HCT116 (cell line): Measurements from ENCODE around the gene ALLC. TPM values are rescaled to one million over a fixed set of nuclear protein-coding genes. Genes with fewer than 3 reads are reported as not detected.

Experiments used
- ATAC-seq: fragments of 200-7000 bp; cut with Tn5 transposase; 2 replicates; pipeline ENCODE4 v1.9.1; 2020; ENCODE audit warnings: mild to moderate bottlenecking, moderate library complexity
- BruUV-seq: library from RNA; stranded (reverse); fragments of 400-500 nt; replicated peaks from 2 replicates; lab custom pipeline; 2021; lab: Mats Ljungman, UMichigan
- CTCF ChIA-PET: fragments of 300-600 bp; sonication (Branson Sonifier 250); formaldehyde crosslinking; loops from one replicate; lab custom pipeline; 2021; ENCODE audit warnings: antibody characterized with exemption; lab: Charles Lee
- POLR2A ChIA-PET: fragments of 300-600, 350-600 bp; sonication (Branson Sonifier 250); formaldehyde crosslinking; loops from one replicate; lab custom pipeline; 2021; ENCODE audit warnings: antibody characterized with exemption; lab: Charles Lee
- RAD21 ChIA-PET, 2 experiments: fragments of 300-600 bp; sonication (Branson Sonifier 250); formaldehyde crosslinking; loops; one replicate each; lab custom pipeline; 2023; ENCODE audit warnings: low total read pairs in 2 of 2; ENCODE audit not compliant: uncharacterized antibody in 2 of 2, unreplicated experiment in 2 of 2, low non-redundant PET in 1 of 2; lab: Charles Lee
- DNase-seq: peaks from one replicate; pipeline ENCODE4 v3.0.0-alpha.2; 2010; ENCODE audit warnings: low read depth, low spot score
- H2AFZ ChIP-seq: fragments of 200-600 bp; shearing (Covaris generic), sonication (generic); 2 replicates; pipeline ENCODE4 v1.6.1; 2017; ENCODE audit warnings: low read depth, mixed run types, mixed read lengths, antibody characterized with exemption, low read length; ENCODE audit not compliant: poor library complexity, severe bottlenecking
- H3K27ac ChIP-seq: 2 replicates; pipeline ENCODE4 v1.5.1; 2012; ENCODE audit warnings: low read depth, low read length
- H3K27me3 ChIP-seq: fragments of 200-600 bp; sonication (generic); 2 replicates; pipeline ENCODE4 v1.6.1; 2016; ENCODE audit warnings: mixed run types, low read length, mixed read lengths; ENCODE audit not compliant: insufficient read depth
- H3K36me3 ChIP-seq, 2 experiments: fragments of 200-500 bp in 1 of 2; fragments of 200-600 bp in 1 of 2; sonication (Bioruptor generic) in 1 of 2; sonication (generic) in 1 of 2; 2 replicates each; pipeline versions ENCODE4 v1.5.1 to v1.6.1; 2014 to 2016; ENCODE audit warnings: low read length in 2 of 2, inconsistent platforms in 1 of 2, mixed read lengths in 1 of 2, mixed run types in 1 of 2; ENCODE audit not compliant: insufficient read depth in 2 of 2, control insufficient read depth in 1 of 2
- H3K4me1 ChIP-seq, 2 experiments: fragments of 200-600 bp in 1 of 2; sonication (generic) in 1 of 2; 2 replicates each; pipeline versions ENCODE4 v1.5.1 to v1.6.1; 2012 to 2017; ENCODE audit warnings: low read length in 2 of 2, inconsistent platforms in 1 of 2, mild to moderate bottlenecking in 1 of 2, mixed read lengths in 1 of 2, mixed run types in 1 of 2, moderate library complexity in 1 of 2; ENCODE audit not compliant: insufficient read depth in 2 of 2, control insufficient read depth in 1 of 2
- H3K4me2 ChIP-seq: fragments of 200-600 bp; sonication (generic); 2 replicates; pipeline ENCODE4 v1.6.1; 2017; ENCODE audit warnings: mixed run types, low read length, mixed read lengths
- H3K4me3 ChIP-seq, 2 experiments: fragments of 200-600 bp in 1 of 2; sonication (generic) in 1 of 2; replicated peaks in 1 of 2; 2 replicates each; pipeline ENCODE4 v1.5.1; 2011 to 2016; ENCODE audit warnings: low read length in 2 of 2, control low read depth in 1 of 2, low read depth in 1 of 2, mild to moderate bottlenecking in 1 of 2, mixed read lengths in 1 of 2, mixed run types in 1 of 2
- H3K79me2 ChIP-seq: fragments of 200-600 bp; sonication (generic); 2 replicates; pipeline ENCODE4 v1.6.1; 2017; ENCODE audit warnings: mild to moderate bottlenecking, mixed run types, low read length, moderate library complexity, mixed read lengths; ENCODE audit not compliant: insufficient read depth
- H3K9ac ChIP-seq: fragments of 200-600 bp; sonication (generic); 2 replicates; pipeline ENCODE4 v1.6.1; 2016; ENCODE audit warnings: low read length, mixed read lengths
- H3K9me2 ChIP-seq: fragments of 200-600 bp; sonication (generic), shearing (Covaris generic); 2 replicates; pipeline ENCODE4 v1.6.1; 2017; ENCODE audit warnings: mixed run types, mild to moderate bottlenecking, moderate library complexity; ENCODE audit not compliant: insufficient read depth
- H3K9me3 ChIP-seq, 2 experiments: fragments of 200-500 bp in 1 of 2; fragments of 200-600 bp in 1 of 2; sonication (Bioruptor generic) in 1 of 2; sonication (generic) in 1 of 2; 2 replicates each; pipeline ENCODE4 v1.6.1; 2014 to 2017; ENCODE audit warnings: low read length in 2 of 2, mixed read lengths in 2 of 2, inconsistent platforms in 1 of 2, low read depth in 1 of 2, mild to moderate bottlenecking in 1 of 2, mixed run types in 1 of 2, moderate library complexity in 1 of 2; ENCODE audit not compliant: control insufficient read depth in 1 of 2, insufficient read depth in 1 of 2
- H4K20me1 ChIP-seq: fragments of 200-600 bp; sonication (generic), shearing (Covaris generic); 2 replicates; pipeline ENCODE4 v1.6.1; 2017; ENCODE audit warnings: mixed run types, mild to moderate bottlenecking, moderate library complexity; ENCODE audit not compliant: insufficient read depth
- CEBPB ChIP-seq: IDR thresholded peaks from 2 replicates; pipeline ENCODE4 v1.6.1; 2012; ENCODE audit warnings: low read depth
- ELF1 ChIP-seq: IDR thresholded peaks from 2 replicates; pipeline ENCODE4 v1.6.1; 2012; ENCODE audit warnings: low read depth, borderline replicate concordance
- EZH2 ChIP-seq: fragments of 200-600 bp; sonication (generic); IDR thresholded peaks from 2 replicates; pipeline ENCODE4 v1.6.1; 2017; ENCODE audit warnings: antibody characterized with exemption, mixed run types
- FOSL1 ChIP-seq: IDR thresholded peaks from 2 replicates; pipeline ENCODE4 v1.6.1; 2012; ENCODE audit warnings: low read depth
- JUND ChIP-seq: IDR thresholded peaks from 2 replicates; pipeline ENCODE4 v1.6.1; 2012
- POLR2A ChIP-seq: IDR thresholded peaks from 2 replicates; pipeline ENCODE4 v1.7.0; 2011; ENCODE audit warnings: borderline replicate concordance; ENCODE audit not compliant: insufficient read depth, insufficient read length; ENCODE audit errors: extremely low read depth
- SP1 ChIP-seq: IDR thresholded peaks from 2 replicates; pipeline ENCODE4 v1.6.1; 2012; ENCODE audit warnings: low read depth
- TCF7L2 ChIP-seq: IDR thresholded peaks from 2 replicates; pipeline ENCODE4 v1.7.0; 2011; ENCODE audit warnings: borderline replicate concordance, inconsistent platforms; ENCODE audit not compliant: insufficient read depth, insufficient read length; ENCODE audit errors: extremely low read depth
- YY1 ChIP-seq: IDR thresholded peaks from 2 replicates; pipeline ENCODE4 v1.6.1; 2011; ENCODE audit warnings: low read length, low read depth, moderate library complexity, mild to moderate bottlenecking; ENCODE audit not compliant: insufficient replicate concordance; ENCODE audit errors: extremely low read depth
- ZFX ChIP-seq: fragments of 450-650 bp; IDR thresholded peaks from 2 replicates; pipeline ENCODE4 v1.6.1; 2017
- intact Hi-C: fragments of 100-400 bp; cut with micrococcal nuclease; formaldehyde crosslinking; loops from 2 replicates; pipeline ENCODE4 v1.10.0; 2022
- total RNA-seq: library from RNA; stranded (reverse); gene quantifications from one replicate; pipeline ENCODE4 v1.2.1, GENCODE V29; 2021; ENCODE audit not compliant: unreplicated experiment
- TF ChIP-seq, protein P1 (sequence below): IDR thresholded peaks from 2 replicates; pipeline ENCODE4 v1.6.1; 2012; ENCODE audit warnings: low read depth

The ALLC gene
- total RNA-seq, 1 experiment from 2014 or later: not detected

DNA sequence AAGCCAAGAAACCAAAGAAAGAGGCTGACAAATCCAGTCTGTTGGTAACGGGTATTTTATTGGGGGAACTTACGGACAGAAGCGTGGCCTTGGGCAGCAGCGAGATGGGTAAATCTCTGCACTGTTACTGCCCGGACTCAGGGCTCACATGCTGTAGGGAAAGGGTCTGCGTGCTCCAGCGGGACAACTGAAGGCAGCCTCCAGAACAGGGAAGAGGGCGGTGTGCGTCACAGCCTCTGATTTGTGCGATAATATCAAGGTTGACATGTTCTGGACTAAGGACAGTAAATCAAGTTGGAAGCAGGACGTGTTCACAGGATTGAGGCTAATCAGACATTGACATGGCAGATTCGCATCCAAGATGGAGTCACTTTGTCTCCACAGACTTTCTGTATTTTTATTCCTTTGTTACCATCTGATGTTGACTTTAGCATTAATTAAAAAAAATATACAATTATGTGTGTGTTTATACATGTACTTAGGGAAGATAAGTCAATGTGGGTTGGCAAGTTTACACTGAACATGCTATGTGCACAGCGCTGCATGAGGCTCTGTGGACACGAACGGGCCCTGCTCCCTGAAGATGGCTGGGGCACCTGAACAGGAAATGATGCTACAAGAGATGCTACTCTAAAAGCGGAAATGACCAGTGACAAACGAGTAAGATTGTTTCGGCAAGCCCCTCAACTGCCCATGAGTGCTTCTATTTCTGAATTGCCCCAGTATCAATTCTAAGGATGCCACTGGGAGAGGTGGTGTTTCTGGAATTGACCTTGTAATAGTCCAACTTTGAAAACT is 22.7 kb downstream of the ALLC start:
- H3K27ac ChIP-seq: no peak overlapping the region
- no peaks in the 10 kb centered on the region for H3K9me2 ChIP-seq
- H3K9me3 ChIP-seq: no peaks in the 10 kb centered on the region
- intact Hi-C loops: no loop called here
- no peak overlapping the region for H3K4me3 ChIP-seq
- CTCF ChIA-PET: no interaction called here
- no peak overlapping the region for H3K9ac ChIP-seq
- POLR2A ChIA-PET: no interaction called here
- DNase-seq (no peak), ATAC-seq (no peak)
- TF ChIP-seq SP1 (no peak), EZH2 (no peak)
- RAD21 ChIA-PET: no interaction called here
- no peaks in the 10 kb centered on the region for H3K36me3 ChIP-seq
- H2AFZ ChIP-seq: no peak overlapping the region
- no peak overlapping the region for H3K4me2 ChIP-seq
- no peaks in the 10 kb centered on the region for H3K79me2 ChIP-seq
- no peaks in the 10 kb centered on the region for H4K20me1 ChIP-seq
- BruUV-seq: no TSS peak
- H3K4me1 ChIP-seq: no peaks in the 10 kb centered on the region
- H3K27me3 ChIP-seq: peaks cover 12% of the 10 kb centered on the region; the same call in 1 of the 2 replicates

DNA sequence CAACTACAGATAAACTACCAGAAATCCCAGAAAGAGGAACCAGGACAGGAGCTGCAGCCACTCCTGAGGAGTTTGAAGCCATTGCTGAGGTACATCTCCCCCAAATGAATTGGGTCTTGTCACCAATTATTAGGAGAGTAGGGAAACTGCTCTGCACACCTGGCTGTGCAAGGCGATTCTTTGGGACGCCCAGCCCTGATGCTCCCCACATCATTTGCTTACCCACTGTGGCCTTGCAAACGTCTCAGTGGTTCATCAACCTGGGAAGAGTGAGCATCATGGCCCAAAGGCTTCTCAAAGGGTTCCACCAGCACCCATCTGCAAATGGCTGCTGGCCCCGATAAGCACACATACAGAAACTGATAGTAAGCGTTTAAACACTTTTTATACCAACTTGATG is 23.6 kb downstream of the ALLC start:
- H3K4me3 ChIP-seq: no peak overlapping the region
- no peak overlapping the region for H3K27ac ChIP-seq
- RAD21 ChIA-PET: no interaction called here
- H3K4me2 ChIP-seq: no peak overlapping the region
- intact Hi-C loops: no loop called here
- no peak for TF ChIP-seq EZH2
- no peak for TF ChIP-seq POLR2A
- TF ChIP-seq TCF7L2: no peak
- TF ChIP-seq ZFX: no peak
- TF ChIP-seq YY1: no peak
- no peak for TF ChIP-seq ELF1
- TF ChIP-seq FOSL1: no peak
- no peak for TF ChIP-seq JUND
- TF ChIP-seq CEBPB: no peak
- no peak for TF ChIP-seq SP1
- TF ChIP-seq, protein P1, sequence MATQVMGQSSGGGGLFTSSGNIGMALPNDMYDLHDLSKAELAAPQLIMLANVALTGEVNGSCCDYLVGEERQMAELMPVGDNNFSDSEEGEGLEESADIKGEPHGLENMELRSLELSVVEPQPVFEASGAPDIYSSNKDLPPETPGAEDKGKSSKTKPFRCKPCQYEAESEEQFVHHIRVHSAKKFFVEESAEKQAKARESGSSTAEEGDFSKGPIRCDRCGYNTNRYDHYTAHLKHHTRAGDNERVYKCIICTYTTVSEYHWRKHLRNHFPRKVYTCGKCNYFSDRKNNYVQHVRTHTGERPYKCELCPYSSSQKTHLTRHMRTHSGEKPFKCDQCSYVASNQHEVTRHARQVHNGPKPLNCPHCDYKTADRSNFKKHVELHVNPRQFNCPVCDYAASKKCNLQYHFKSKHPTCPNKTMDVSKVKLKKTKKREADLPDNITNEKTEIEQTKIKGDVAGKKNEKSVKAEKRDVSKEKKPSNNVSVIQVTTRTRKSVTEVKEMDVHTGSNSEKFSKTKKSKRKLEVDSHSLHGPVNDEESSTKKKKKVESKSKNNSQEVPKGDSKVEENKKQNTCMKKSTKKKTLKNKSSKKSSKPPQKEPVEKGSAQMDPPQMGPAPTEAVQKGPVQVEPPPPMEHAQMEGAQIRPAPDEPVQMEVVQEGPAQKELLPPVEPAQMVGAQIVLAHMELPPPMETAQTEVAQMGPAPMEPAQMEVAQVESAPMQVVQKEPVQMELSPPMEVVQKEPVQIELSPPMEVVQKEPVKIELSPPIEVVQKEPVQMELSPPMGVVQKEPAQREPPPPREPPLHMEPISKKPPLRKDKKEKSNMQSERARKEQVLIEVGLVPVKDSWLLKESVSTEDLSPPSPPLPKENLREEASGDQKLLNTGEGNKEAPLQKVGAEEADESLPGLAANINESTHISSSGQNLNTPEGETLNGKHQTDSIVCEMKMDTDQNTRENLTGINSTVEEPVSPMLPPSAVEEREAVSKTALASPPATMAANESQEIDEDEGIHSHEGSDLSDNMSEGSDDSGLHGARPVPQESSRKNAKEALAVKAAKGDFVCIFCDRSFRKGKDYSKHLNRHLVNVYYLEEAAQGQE: no peak
- BruUV-seq: no TSS peak
- CTCF ChIA-PET: no interaction called here
- no peaks in the 10 kb centered on the region for H3K9me3 ChIP-seq
- no peaks in the 10 kb centered on the region for H3K4me1 ChIP-seq
- peaks cover 17% of the 10 kb centered on the region; the same call in 1 of the 2 replicates for H3K27me3 ChIP-seq
- H3K36me3 ChIP-seq: no peaks in the 10 kb centered on the region
- H3K9me2 ChIP-seq: no peaks in the 10 kb centered on the region
- H3K9ac ChIP-seq: no peak overlapping the region
- no peak for ATAC-seq
- no peaks in the 10 kb centered on the region for H3K79me2 ChIP-seq
- no peak overlapping the region for H2AFZ ChIP-seq
- POLR2A ChIA-PET: no interaction called here
- H4K20me1 ChIP-seq: no peaks in the 10 kb centered on the region
- DNase-seq: no peak
